Kidney capillary endothelial cell (primary cell): ENCODE results near the gene RIPK1.

Source experiments
- DNase-seq: peaks from one replicate; pipeline ENCODE4 v3.0.0-alpha.2; 2018; ENCODE audit warnings: low spot score

Gene RIPK1

DNA sequence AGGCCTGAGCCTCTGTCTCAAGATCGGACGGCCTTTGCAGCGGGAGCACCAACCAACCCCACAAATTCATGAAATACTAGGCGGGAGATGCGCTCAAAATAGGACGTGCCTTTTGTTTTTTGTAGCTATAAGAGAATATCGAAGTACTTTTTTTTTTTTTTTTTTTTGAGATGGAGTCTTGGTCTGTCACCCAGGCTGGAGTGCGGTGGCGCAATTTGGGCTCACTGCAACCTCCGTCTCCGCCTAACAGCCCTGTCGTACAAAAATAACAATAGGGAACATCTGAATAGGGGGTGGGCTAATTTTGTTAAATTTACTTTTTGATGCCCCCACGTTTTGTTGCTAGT is 94.9 kb downstream of the RIPK1 start:
- no peak for DNase-seq

DNA sequence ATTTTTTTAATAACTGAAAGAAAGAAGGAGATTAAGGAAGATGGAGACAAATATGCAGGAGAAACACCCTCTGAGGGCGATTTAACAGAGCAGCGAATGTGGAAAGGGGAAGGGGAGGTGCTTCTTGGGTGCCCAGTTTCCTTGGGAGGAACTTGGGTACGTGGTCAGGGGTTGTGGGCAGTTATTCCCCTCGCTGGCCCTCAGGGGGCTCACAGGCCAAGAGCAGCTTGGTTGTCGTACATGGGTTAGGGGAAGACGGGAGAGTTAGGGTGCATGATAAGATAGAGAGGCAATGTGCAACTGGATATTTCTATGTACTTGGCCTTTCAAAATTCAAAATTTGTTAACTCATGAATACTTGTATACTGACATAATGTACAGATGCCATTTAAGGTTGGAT is 96.1 kb downstream of the RIPK1 start:
- no peak for DNase-seq
